ENCODE measurements around the gene SLC39A11.
"Not testable (repeated sequence)": the region's sequence is repeated elsewhere in the genome, so short reads cannot be mapped to it uniquely, and the experiment has no call there.

SLC39A11 gene

GRCh38 chr17:72662827-72663190 is 429.7 kb downstream of the SLC39A11 start:
- DNase-seq, result no peak

- no peak for DNase-seq
These were observed 430.3 kb downstream of the SLC39A11 start for GRCh38 chr17:72661945-72662826.

- DNase-seq, result peak; percentile 99
These were observed 431.2 kb downstream of the SLC39A11 start for GRCh38 chr17:72661116-72661944.

GRCh38 chr17:72660274-72661115 is 432.0 kb downstream of the SLC39A11 start:
- DNase-seq, result peak; percentile 75

GRCh38 chr17:72659811-72660210 is 432.7 kb downstream of the SLC39A11 start:
- no peak for DNase-seq

GRCh38 chr17:72658675-72659074 is 433.8 kb downstream of the SLC39A11 start:
- DNase-seq, result peak; percentile 35

GRCh38 chr17:72657467-72658317 is 434.8 kb downstream of the SLC39A11 start:
- DNase-seq, result peak; percentile 23

- no peak for DNase-seq
These were observed 436.2 kb downstream of the SLC39A11 start for GRCh38 chr17:72656130-72656763.

GRCh38 chr17:72654706-72655105 is 437.8 kb downstream of the SLC39A11 start:
- DNase-seq, result no peak

- DNase-seq, result no peak
These were observed 440.5 kb downstream of the SLC39A11 start for GRCh38 chr17:72651988-72652387.

- no peak for DNase-seq
These were observed 443.8 kb downstream of the SLC39A11 start for GRCh38 chr17:72648702-72649101.

- DNase-seq, result no peak
These were observed 446.3 kb downstream of the SLC39A11 start for GRCh38 chr17:72646176-72646575.

- no peak for DNase-seq
These were observed 448.0 kb downstream of the SLC39A11 start for GRCh38 chr17:72644492-72644891.

GRCh38 chr17:72643575-72644216 is 448.8 kb downstream of the SLC39A11 start:
- no peak for DNase-seq

GRCh38 chr17:72642720-72643119 is 449.8 kb downstream of the SLC39A11 start:
- no peak for DNase-seq

- DNase-seq, result peak; percentile 88
These were observed 451.9 kb downstream of the SLC39A11 start for GRCh38 chr17:72640415-72641165.

- DNase-seq, result no peak
These were observed 452.8 kb downstream of the SLC39A11 start for GRCh38 chr17:72639711-72640110.

- DNase-seq, result not testable (repeated sequence)
These were observed 453.6 kb downstream of the SLC39A11 start for GRCh38 chr17:72638932-72639331.

GRCh38 chr17:72635034-72635635 is 457.4 kb downstream of the SLC39A11 start:
- no peak for DNase-seq

GRCh38 chr17:72634621-72635020 is 457.9 kb downstream of the SLC39A11 start:
- no peak for DNase-seq
